ENCODE results near the gene JAKMIP3. TPM values are rescaled to one million over a fixed set of nuclear protein-coding genes. Genes with fewer than 3 reads are reported as not detected.

The JAKMIP3 gene
- total RNA-seq, 1 experiment from 2014 or later, result 5.6 TPM

DNA sequence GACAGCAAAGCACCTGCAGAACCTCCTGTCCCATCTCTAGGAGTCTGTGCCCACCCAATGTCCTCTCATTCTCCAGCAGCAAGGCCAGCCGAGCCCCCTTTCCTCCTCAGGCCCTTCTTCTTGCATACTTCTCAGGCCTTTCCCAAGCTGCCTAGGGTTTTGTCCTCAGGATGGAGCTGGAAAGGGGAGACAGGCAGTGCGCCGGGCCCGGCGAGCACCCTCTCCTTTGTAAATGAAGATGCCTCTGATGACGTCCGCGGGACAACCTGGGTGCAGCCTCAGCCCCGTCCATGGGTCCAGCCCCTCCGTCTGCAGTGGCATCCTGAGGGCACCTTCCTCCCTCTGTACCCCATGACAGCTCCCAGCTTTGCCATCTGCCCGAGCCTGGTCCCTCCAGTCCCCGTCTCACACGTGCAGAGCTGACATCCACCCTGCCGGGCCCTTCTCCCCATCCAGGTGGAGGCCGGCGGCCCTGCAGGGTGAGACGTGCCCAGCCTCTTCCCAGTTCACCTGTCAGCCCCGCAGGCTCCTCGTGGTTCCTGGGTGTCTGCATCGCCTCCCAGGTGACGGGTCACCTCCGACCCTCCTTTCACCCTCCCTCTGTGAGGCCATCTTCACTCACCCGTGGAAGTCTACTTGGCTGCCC, 36.4 kb downstream of the JAKMIP3 start:
- Histone ChIP-seq H3K4me2 (no peak overlapping the region), H3K27me3 (ENCODE audit: insufficient read depth, low read depth) (no peaks in the 10 kb centered on the region), H3K9me2 (ENCODE audit: insufficient read depth) (no peaks in the 10 kb centered on the region), H3F3A (ENCODE audit: insufficient read depth, low read depth) (peaks cover 1% of the 10 kb centered on the region; the same call in 1 of the 2 replicates), H3K4me3 (no peak overlapping the region), H2AFZ (no peak overlapping the region), H3K27ac (no peak overlapping the region), H4K20me1 (ENCODE audit: insufficient read depth) (no peaks in the 10 kb centered on the region), H3K4me1 (replicated peaks; ENCODE audit: insufficient read depth) (peaks cover 3% of the 10 kb centered on the region), H3K36me3 (ENCODE audit: low read depth) (no peaks in the 10 kb centered on the region), H3K79me2 (ENCODE audit: low read depth) (no peaks in the 10 kb centered on the region), H3K9me3 (ENCODE audit: insufficient read depth, low read depth) (no peaks in the 10 kb centered on the region)
- CTCF ChIA-PET, result no interaction called here
- POLR2A ChIA-PET (ENCODE audit: unreplicated experiment), result no interaction called here
- no peak for DNase-seq
- no TSS peak for BruUV-seq (replicated peaks)
- intact Hi-C loops (cut with micrococcal nuclease; ENCODE audit: unreplicated experiment), result no loop called here
- TF ChIP-seq, protein P1, sequence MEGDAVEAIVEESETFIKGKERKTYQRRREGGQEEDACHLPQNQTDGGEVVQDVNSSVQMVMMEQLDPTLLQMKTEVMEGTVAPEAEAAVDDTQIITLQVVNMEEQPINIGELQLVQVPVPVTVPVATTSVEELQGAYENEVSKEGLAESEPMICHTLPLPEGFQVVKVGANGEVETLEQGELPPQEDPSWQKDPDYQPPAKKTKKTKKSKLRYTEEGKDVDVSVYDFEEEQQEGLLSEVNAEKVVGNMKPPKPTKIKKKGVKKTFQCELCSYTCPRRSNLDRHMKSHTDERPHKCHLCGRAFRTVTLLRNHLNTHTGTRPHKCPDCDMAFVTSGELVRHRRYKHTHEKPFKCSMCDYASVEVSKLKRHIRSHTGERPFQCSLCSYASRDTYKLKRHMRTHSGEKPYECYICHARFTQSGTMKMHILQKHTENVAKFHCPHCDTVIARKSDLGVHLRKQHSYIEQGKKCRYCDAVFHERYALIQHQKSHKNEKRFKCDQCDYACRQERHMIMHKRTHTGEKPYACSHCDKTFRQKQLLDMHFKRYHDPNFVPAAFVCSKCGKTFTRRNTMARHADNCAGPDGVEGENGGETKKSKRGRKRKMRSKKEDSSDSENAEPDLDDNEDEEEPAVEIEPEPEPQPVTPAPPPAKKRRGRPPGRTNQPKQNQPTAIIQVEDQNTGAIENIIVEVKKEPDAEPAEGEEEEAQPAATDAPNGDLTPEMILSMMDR (conservative IDR thresholded peaks at IDR 0.05), result no peak
- TF ChIP-seq EZH2 (IDR thresholded peaks at IDR 0.05; ENCODE audit: low read depth), result no peak

DNA sequence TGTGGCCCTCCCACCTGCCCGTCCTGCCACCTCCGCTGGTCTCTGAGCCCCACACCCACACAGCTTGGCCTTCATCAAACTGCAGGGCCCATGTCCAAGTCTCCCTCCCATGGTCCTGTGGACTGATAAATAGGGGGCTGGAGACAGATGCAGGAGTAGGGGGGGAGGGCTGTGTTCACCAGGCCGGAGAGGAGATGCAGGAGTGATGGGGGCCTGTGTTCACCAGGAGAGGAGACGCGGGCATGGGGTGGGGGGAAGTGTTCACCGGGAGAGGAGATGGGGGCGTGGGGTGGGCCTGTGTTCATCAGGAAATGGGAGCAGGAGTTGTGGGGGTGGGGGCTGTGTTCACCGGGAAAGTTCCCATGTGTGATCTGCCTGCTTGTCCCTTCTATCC, 37.0 kb downstream of the JAKMIP3 start:
- Histone ChIP-seq H3K4me3 (no peak overlapping the region), H3F3A (ENCODE audit: insufficient read depth, low read depth) (no peaks in the 10 kb centered on the region), H3K9me2 (ENCODE audit: insufficient read depth) (no peaks in the 10 kb centered on the region), H3K36me3 (ENCODE audit: low read depth) (no peaks in the 10 kb centered on the region), H3K79me2 (ENCODE audit: low read depth) (no peaks in the 10 kb centered on the region), H4K20me1 (ENCODE audit: insufficient read depth) (no peaks in the 10 kb centered on the region), H3K9me3 (ENCODE audit: insufficient read depth, low read depth) (no peaks in the 10 kb centered on the region), H3K27me3 (ENCODE audit: insufficient read depth, low read depth) (no peaks in the 10 kb centered on the region), H2AFZ (no peak overlapping the region), H3K27ac (no peak overlapping the region), H3K4me2 (no peak overlapping the region), H3K4me1 (replicated peaks; ENCODE audit: insufficient read depth) (no peaks in the 10 kb centered on the region)
- no peak for TF ChIP-seq EZH2 (IDR thresholded peaks at IDR 0.05; ENCODE audit: low read depth)
- TF ChIP-seq, protein P1 (conservative IDR thresholded peaks at IDR 0.05), result no peak
- ChIA-PET POLR2A (ENCODE audit: unreplicated experiment) (no interaction called here), CTCF (no interaction called here)
- intact Hi-C loops (cut with micrococcal nuclease; ENCODE audit: unreplicated experiment), result no loop called here
- BruUV-seq (replicated peaks), result no TSS peak
- DNase-seq, result no peak

DNA sequence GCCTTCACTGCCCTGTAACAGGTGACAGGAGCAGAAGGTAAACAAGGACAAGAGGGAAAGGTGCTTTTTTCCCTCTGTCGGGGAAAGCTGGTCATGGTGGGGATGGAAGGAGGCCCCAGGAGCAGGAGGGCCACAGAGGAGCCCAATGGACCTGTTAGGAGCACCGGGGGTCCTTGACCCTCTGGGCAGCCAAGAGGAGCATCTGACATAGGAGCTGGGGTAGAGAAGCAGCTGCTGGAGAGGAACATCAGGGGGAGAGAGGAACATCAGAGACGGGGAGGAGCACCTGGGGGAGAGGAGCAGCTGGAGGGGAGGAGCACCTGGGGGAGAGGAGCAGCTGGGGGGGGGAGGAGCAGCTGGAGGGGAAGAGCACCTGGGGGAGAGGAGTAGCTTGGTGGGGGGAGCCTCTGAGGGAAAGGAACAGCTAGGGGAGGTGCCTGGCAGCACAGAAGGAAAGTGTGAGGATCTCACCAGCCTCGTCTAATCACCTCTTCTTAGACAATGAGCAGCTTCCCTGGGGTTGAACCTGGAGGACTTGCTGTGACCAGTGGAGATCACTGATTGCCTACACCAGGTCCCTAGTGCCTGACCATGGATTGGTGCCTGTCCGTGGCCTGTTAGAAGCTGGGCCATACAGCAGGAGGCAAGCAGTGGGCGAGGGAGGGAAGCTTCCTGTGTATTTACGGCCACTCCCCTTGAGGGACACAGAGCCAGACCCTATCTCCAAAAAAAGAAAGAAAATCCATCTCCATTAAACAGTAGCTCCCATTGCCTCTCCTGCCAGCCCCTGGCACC, 37.6 kb downstream of the JAKMIP3 start:
- Histone ChIP-seq H3K27me3 (ENCODE audit: insufficient read depth, low read depth) (no peaks in the 10 kb centered on the region), H3K4me3 (no peak overlapping the region), H4K20me1 (ENCODE audit: insufficient read depth) (no peaks in the 10 kb centered on the region), H3K79me2 (ENCODE audit: low read depth) (no peaks in the 10 kb centered on the region), H3K9me2 (ENCODE audit: insufficient read depth) (no peaks in the 10 kb centered on the region), H3K4me1 (replicated peaks; ENCODE audit: insufficient read depth) (no peaks in the 10 kb centered on the region), H3K4me2 (no peak overlapping the region), H3K9me3 (ENCODE audit: insufficient read depth, low read depth) (no peaks in the 10 kb centered on the region), H2AFZ (no peak overlapping the region), H3F3A (ENCODE audit: insufficient read depth, low read depth) (no peaks in the 10 kb centered on the region), H3K27ac (no peak overlapping the region), H3K36me3 (ENCODE audit: low read depth) (no peaks in the 10 kb centered on the region)
- ChIA-PET POLR2A (ENCODE audit: unreplicated experiment) (no interaction called here), CTCF (no interaction called here)
- no TSS peak for BruUV-seq (replicated peaks)
- no peak for DNase-seq
- intact Hi-C loops (cut with micrococcal nuclease; ENCODE audit: unreplicated experiment), result no loop called here
- TF ChIP-seq, protein P1 (conservative IDR thresholded peaks at IDR 0.05), result no peak
- TF ChIP-seq EZH2 (IDR thresholded peaks at IDR 0.05; ENCODE audit: low read depth), result no peak
